HepG2 (cell line): ENCODE measurements around the gene IBTK. TPM values are rescaled to one million over a fixed set of nuclear protein-coding genes. Genes with fewer than 3 reads are reported as not detected.

Source experiments
- ATAC-seq: fragments of 200-7000 bp; cut with Tn5 transposase; 3 replicates; pipeline ENCODE4 v1.9.1; 2020; ENCODE audit warnings: mild to moderate bottlenecking, moderate library complexity
- BruUV-seq: library from RNA; stranded (reverse); fragments of 400-500 nt; replicated peaks from 2 replicates; lab custom pipeline; 2021; lab: Mats Ljungman, UMichigan
- CTCF ChIA-PET: fragments of 300-600 bp; formaldehyde crosslinking; extraction: SDS; loops from one replicate; lab custom pipeline; 2021; ENCODE audit warnings: low total read pairs, inconsistent platforms, low intra/inter-chr PET ratio; lab: Yijun Ruan, JAX
- POLR2A ChIA-PET: fragments of 350-600 bp; sonication (Branson Sonifier 250); formaldehyde crosslinking; loops from one replicate; lab custom pipeline; 2020; ENCODE audit warnings: antibody characterized with exemption, inconsistent platforms; lab: Yijun Ruan, JAX
- DNase-seq: peaks from one replicate; pipeline ENCODE4 v3.0.0-alpha.2; 2015; ENCODE audit warnings: low spot score
- FAIRE-seq: peaks from 3 replicates; lab custom pipeline; 2011; peaks lifted over from hg19 to GRCh38; lab: Jason Lieb, UNC
- H2AFZ ChIP-seq: one replicate; pipeline ENCODE4 v1.6.1; 2011; ENCODE audit warnings: low read length, inconsistent platforms
- H3K27ac ChIP-seq: fragments of 300-600 bp; 3 replicates; pipeline ENCODE4 v1.8.0; 2011; ENCODE audit warnings: mixed run types, mild to moderate bottlenecking, mixed read lengths, low read length, inconsistent platforms; ENCODE audit not compliant: insufficient read depth; ENCODE audit errors: extremely low read length
- H3K27me3 ChIP-seq, 2 experiments: fragments of 200-600 bp in 1 of 2; 2 replicates in 1 of 2; 3 replicates in 1 of 2; pipeline versions ENCODE4 v1.6.0 to v1.8.0; 2011; ENCODE audit warnings: low read length in 2 of 2, mild to moderate bottlenecking in 2 of 2, moderate library complexity in 2 of 2, inconsistent platforms in 1 of 2; ENCODE audit not compliant: insufficient read depth in 2 of 2, control insufficient read depth in 1 of 2
- H3K36me3 ChIP-seq, 2 experiments: fragments of 200-600 bp in 1 of 2; replicated peaks in 1 of 2; 2 replicates in 1 of 2; 3 replicates in 1 of 2; pipeline versions ENCODE4 v1.5.1 to v1.8.0; 2011; ENCODE audit warnings: low read length in 2 of 2, inconsistent platforms in 1 of 2; ENCODE audit not compliant: insufficient read depth in 2 of 2, control insufficient read depth in 1 of 2
- H3K4me1 ChIP-seq: 2 replicates; pipeline ENCODE4 v1.5.1; 2012; ENCODE audit warnings: low read length, inconsistent platforms; ENCODE audit not compliant: insufficient read depth
- H3K4me2 ChIP-seq: 2 replicates; pipeline ENCODE4 v1.6.0; 2011; ENCODE audit warnings: low read depth, low read length, inconsistent platforms
- H3K4me3 ChIP-seq, 3 experiments: fragments of 200-600 bp in 1 of 3; sonication (generic), shearing (Covaris generic) in 1 of 3; replicated peaks in 1 of 3; 2 replicates each; pipeline ENCODE4 v1.5.1; 2011 to 2016; ENCODE audit warnings: low read length in 3 of 3, inconsistent platforms in 2 of 3, low read depth in 2 of 3, mild to moderate bottlenecking in 2 of 3, control low read depth in 1 of 3, mixed read lengths in 1 of 3; ENCODE audit not compliant: insufficient read depth in 1 of 3
- H3K79me2 ChIP-seq: one replicate; pipeline ENCODE4 v1.6.1; 2011; ENCODE audit warnings: low read length, inconsistent platforms; ENCODE audit not compliant: insufficient read depth
- H3K9ac ChIP-seq: 2 replicates; pipeline ENCODE4 v1.6.0; 2011; ENCODE audit warnings: mild to moderate bottlenecking, low read depth, low read length, inconsistent platforms; ENCODE audit not compliant: insufficient read depth
- H3K9me3 ChIP-seq: 2 replicates; pipeline ENCODE4 v1.5.1; 2012; ENCODE audit warnings: mild to moderate bottlenecking, low read length
- H4K20me1 ChIP-seq: 2 replicates; pipeline ENCODE4 v1.6.0; 2011; ENCODE audit warnings: inconsistent platforms, mild to moderate bottlenecking, low read length, moderate library complexity; ENCODE audit not compliant: insufficient read depth
- ATF1 ChIP-seq: IDR thresholded peaks from 2 replicates; pipeline ENCODE4 v1.6.1; 2016; ENCODE audit warnings: mild to moderate bottlenecking, control low read depth
- ZNF709 ChIP-seq: sonication (generic); formaldehyde crosslinking; IDR thresholded peaks from 2 replicates; pipeline ENCODE4 v1.5.0; 2020; ENCODE audit warnings: mild to moderate bottlenecking, missing genetic modification reagents
- WGBS: methylation state at CpG from one replicate; pipeline ENCODE4 v1.1.6; 2017; ENCODE audit warnings: low lambda C conversion rate; 5-methylcytosine and 5-hydroxymethylcytosine counted together
- in situ Hi-C: cut with HindIII; loops from 2 replicates; pipeline ENCODE4 v1.10.0; 2017; ENCODE audit warnings: low pct_unique_long_range_greater_than_20kb; ENCODE audit not compliant: extremely low pct_ligation_motif_present
- intact Hi-C: fragments of 100-400 bp; cut with micrococcal nuclease; formaldehyde crosslinking; loops from one replicate; pipeline ENCODE4 v1.10.0; 2022; ENCODE audit not compliant: unreplicated experiment
- polyA plus RNA-seq, 8 experiments: library from polyadenylated mRNA; depleted of rRNA in 3 of 8; stranded (reverse) in 7 of 8; unstranded in 1 of 8; fragments of >200 nt; fragmentation: Illumina TruSeq in 4 of 8; extraction: Trizol in 4 of 8; gene quantifications; 2 replicates each; pipeline versions ENCODE4 v1.2.1 to v1.2.3, GENCODE V29; 2011 to 2016; ENCODE audit warnings: low read depth in 4 of 8, missing spikeins in 1 of 8, mixed read lengths in 1 of 8; ENCODE audit not compliant: insufficient read depth in 1 of 8
- total RNA-seq, 5 experiments: library from RNA; depleted of rRNA; stranded (reverse); fragments of >200 nt; fragmentation: Illumina TruSeq; extraction: Trizol; gene quantifications; 2 replicates each; pipeline ENCODE4 v1.2.3, GENCODE V29; 2016; ENCODE audit warnings: low read depth in 1 of 5
- TF ChIP-seq, protein P1 (sequence below), 2 experiments: IDR thresholded peaks; 2 replicates each; pipeline ENCODE4 v1.6.1; 2011 to 2012; ENCODE audit warnings: low read length in 2 of 2, borderline replicate concordance in 1 of 2, low read depth in 1 of 2, mild to moderate bottlenecking in 1 of 2, moderate library complexity in 1 of 2

Gene IBTK
- total and polyA plus RNA-seq, 2 of the 13 experiments (the other 11 are each of a cell fraction or from before 2014, with no cell fraction given), result 23.8 to 60.0 TPM

- no peak for FAIRE-seq
- Histone ChIP-seq H3K9ac (no peak overlapping the region), H3K27ac (no peak overlapping the region), H3K79me2 (no peaks in the 10 kb centered on the region), H4K20me1 (no peaks in the 10 kb centered on the region), H3K4me1 (no peaks in the 10 kb centered on the region), H3K27me3 (peaks cover 0 to 6% of the 10 kb centered on the region in 2 experiments; a peak in 1 of 5 replicates), H3K36me3 (no peaks in the 10 kb centered on the region), H3K9me3 (no peaks in the 10 kb centered on the region), H3K4me2 (no peak overlapping the region), H2AFZ (no peak overlapping the region), H3K4me3 (no peak overlapping the region)
- 0% methylated on average over 1 of the region's 1 CpG for WGBS
- POLR2A ChIA-PET, result no interaction called here
- intact Hi-C loops (loop anchor here (5.0 kb wide), 1 partner anchor 439 kb away; no protein-coding TSS in a partner anchor), in situ Hi-C loops (loop anchor here (5.0 to 25.0 kb wide), 3 partner anchors 212 to 1239 kb away; partner anchors contain the start of gene PRSS35)
- no peak for ATAC-seq
- no TSS peak for BruUV-seq
- TF ChIP-seq ATF1 (CRISPR knock-in tag) (no peak), ZNF709 (CRISPR knock-in tag) (no peak)
- TF ChIP-seq, protein P1, sequence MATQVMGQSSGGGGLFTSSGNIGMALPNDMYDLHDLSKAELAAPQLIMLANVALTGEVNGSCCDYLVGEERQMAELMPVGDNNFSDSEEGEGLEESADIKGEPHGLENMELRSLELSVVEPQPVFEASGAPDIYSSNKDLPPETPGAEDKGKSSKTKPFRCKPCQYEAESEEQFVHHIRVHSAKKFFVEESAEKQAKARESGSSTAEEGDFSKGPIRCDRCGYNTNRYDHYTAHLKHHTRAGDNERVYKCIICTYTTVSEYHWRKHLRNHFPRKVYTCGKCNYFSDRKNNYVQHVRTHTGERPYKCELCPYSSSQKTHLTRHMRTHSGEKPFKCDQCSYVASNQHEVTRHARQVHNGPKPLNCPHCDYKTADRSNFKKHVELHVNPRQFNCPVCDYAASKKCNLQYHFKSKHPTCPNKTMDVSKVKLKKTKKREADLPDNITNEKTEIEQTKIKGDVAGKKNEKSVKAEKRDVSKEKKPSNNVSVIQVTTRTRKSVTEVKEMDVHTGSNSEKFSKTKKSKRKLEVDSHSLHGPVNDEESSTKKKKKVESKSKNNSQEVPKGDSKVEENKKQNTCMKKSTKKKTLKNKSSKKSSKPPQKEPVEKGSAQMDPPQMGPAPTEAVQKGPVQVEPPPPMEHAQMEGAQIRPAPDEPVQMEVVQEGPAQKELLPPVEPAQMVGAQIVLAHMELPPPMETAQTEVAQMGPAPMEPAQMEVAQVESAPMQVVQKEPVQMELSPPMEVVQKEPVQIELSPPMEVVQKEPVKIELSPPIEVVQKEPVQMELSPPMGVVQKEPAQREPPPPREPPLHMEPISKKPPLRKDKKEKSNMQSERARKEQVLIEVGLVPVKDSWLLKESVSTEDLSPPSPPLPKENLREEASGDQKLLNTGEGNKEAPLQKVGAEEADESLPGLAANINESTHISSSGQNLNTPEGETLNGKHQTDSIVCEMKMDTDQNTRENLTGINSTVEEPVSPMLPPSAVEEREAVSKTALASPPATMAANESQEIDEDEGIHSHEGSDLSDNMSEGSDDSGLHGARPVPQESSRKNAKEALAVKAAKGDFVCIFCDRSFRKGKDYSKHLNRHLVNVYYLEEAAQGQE (IDR thresholded peaks at IDR 0.05; ENCODE audit: borderline replicate concordance in 1 of 2, low read depth in 1 of 2, low read length in 2 of 2), result no peak
- CTCF ChIA-PET, result no interaction called here
- DNase-seq, result no peak
Observed at GRCh38 chr6:82273295-82273694, 25.8 kb upstream of the IBTK start.
